NCI-H2107 treated with DMSO at 0.1 percent for 48 hours (cell line): Measurements from ENCODE around the gene GRK6.
A peak's percentile ranks its signal among the peaks of the same experiment; 100 is the strongest.
"Not testable (repeated sequence)": the region's sequence is repeated elsewhere in the genome, so short reads cannot be mapped to it uniquely, and the experiment has no call there.

Experiments
- DNase-seq: peaks from one replicate; lab custom pipeline; 2025; ENCODE audit not compliant: unreplicated experiment; lab: John Stamatoyannopoulos, UW

The GRK6 gene

GRCh38 chr5:177397875-177398390 lies 28.5 kb upstream of the GRK6 start:
- DNase-seq, result no peak

DNA sequence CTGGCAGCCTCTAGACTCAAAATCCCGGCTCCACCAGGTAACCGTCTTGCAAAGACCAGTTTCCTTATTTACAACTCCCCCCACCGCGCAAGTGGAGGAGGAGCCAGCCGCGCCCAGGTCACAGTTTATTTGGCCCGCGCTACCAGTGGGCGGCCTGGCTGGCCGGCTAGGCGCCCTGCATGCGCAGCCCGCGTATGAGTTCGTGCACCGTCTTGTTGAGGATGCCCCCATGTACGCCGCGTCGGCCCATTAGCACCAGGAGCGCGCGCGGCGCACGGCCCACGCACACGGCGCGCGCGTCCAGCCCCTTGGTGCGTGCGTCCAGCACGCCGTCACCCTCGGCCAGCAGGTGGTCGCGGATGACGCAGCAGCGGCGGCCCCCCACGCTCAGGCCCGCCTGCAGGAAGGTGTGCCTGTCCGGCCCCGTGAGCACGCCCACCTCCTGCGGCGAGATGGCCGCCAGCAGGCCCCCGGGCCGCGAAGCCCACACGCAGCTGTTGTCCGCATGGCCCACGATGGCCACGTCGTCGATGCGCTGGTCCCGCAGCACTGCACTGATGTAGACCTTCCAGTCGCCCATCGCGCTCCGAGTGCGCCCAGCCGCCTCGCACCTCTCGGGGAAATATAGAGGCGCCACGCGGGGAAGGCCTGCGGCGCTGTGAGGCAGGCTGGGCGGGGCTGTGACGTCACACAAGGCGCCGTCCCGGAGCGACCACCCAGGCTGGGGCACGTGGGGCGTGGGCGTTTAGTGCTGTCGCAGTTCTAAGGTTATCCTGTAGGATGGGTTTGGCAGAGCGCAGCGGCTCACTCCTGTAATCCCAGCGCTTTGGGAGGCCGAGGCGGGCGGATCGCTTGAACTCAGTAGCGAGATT lies 26.2 kb upstream of the GRK6 start, which contains the start of gene PFN3:
TSS of gene PFN3 (minus strand) at position 665 of the 872 bp plus-strand sequence. CDS start at position 580, 85 bp downstream.
- no peak for DNase-seq

DNA sequence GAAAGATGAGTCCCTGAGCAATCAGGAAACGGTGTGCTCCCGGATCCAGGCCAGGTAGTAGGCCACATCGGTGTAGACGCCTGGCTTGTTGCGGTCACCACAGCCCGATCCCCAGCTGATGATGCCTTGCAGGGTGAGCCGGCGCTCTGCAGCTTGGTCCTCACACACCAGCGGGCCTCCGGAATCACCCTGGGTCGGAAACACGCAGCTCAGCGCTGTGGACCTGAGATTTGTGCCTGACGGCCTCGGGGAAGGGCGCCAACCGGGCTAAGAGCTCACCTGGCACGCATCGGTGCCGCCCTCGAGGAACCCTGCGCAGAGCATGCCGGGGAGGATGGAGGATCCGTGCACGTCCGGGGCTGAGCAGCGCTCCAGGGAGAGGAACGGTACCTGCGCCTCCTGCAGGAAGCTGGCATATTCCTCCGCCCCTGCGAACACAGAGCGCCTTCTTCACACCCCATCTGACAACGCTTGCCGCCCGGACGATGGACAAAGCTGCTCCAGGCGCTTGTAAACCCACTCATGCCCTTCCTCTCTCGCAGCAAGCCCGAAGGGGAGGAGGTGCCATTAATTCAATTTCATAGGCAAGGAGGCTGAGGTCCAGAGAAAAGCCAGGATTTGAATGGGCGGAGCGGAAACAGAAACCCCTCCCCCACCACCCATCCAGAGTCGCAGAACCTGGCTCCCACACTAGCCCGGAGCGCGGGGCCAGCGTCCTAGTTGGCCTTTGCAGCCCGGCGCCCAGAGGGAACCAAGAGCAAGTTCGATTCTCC lies 24.0 kb upstream of the GRK6 start:
- peak; percentile 25 for DNase-seq

DNA sequence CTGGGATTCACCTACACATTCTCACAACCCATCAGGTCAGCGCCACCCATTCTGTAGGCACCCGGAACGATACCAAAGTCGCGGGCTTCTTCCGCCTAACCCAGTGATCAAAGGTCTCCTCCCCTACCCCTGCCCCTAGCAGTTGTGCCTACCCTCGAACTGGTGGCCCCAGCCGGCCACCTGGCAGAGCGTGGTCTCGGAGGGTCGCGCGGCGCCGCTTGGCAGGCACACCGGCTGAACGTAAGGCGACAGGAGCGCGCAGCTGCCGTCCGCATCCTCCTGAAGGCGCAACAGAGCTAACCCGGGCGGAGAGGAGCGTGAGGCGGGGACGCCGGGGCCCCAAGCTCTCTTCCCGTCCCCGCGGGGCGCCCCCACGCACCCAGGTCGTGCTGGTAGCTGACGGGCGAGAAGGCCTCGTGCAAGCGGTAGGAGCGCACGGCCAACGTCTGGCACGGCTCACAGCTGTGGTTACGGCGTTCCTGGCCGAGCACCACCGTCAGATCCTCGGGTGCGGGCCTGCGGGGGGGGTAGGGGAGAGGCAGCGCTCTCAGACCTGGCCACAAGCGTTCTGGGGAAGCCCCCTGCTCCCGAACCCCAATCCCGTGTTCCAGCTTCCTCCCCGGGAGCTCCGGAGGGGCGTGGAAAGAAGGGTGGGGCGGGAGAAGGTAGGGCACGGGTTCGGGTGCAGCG lies 23.2 kb upstream of the GRK6 start:
- DNase-seq, result no peak

DNA sequence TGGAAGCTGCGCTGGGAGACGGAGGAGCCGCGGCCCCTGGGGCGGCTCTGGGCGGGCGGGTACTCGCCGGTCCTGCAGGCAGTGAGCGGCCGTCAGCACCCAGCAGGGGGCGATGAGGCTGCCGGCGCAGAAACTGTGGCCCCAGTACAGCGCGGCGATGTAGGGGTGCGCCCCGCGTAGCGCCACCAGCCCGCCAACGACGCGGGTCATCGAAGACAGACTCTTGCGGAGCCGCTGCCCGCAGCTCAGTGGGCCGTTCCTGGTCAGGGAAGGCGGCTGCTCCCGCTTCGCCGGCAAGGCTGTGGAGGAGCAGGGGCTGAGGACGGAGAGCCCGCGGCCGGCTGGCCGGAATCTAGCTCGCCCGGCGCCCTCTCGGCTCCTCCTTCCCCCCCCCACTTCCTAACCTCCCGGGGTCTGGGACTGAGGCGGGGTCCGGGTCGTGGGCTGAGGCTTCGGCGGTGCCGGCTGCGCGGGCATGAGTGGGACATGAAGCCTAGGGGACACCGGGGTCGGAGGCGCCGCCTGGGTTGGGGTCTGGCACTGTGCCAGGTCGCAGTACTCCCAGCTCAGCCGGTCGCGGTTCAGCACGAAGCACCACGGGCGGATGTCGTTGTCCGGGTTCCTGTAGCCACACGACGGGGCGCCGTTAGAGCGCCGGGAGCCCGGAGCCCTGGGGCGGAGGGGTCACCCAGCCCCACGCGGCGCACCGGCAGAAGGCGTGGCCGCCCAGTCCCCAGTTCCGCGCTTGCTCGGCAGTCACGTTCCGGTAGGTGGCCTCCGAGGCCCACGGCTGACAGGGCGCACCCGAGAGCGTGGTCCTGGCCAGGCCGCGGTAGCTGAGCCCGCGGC lies 22.5 kb upstream of the GRK6 start:
- no peak for DNase-seq

GRCh38 chr5:177404641-177405179 lies 21.8 kb upstream of the GRK6 start:
- DNase-seq, result no peak

- DNase-seq, result no peak
Measured at GRCh38 chr5:177405312-177405711, 21.2 kb upstream of the GRK6 start.

DNA sequence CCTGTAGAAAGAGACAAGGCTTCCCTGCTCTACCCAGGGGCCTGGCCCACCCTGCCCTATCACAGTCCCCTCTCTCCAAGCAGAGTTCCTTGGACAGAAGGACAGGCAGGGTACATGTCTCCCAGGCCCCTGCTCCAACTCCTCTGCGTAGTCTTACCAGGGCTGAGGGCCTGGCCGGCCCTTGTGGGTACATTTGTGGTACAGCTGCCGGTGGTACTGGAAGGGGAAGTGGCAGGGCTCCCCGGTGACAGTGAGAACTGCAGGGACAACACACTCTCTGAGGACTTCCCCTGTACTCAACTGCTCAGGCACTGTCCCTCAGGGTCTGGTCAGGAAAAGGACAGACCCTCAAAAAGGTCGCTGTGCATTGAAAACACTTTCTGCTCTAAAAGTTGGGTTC lies 20.7 kb upstream of the GRK6 start:
- no peak for DNase-seq

GRCh38 chr5:177409043-177409801 lies 17.3 kb upstream of the GRK6 start, which contains the start of gene F12:
Gene F12, minus strand, starts transcription at chr5:177409564. Its CDS starts 37 bp downstream, at chr5:177409527.
- no peak for DNase-seq

GRCh38 chr5:177410575-177410974 lies 15.9 kb upstream of the GRK6 start:
- DNase-seq, result no peak

- no peak for DNase-seq
Measured at GRCh38 chr5:177412603-177413233, 13.8 kb upstream of the GRK6 start.

DNA sequence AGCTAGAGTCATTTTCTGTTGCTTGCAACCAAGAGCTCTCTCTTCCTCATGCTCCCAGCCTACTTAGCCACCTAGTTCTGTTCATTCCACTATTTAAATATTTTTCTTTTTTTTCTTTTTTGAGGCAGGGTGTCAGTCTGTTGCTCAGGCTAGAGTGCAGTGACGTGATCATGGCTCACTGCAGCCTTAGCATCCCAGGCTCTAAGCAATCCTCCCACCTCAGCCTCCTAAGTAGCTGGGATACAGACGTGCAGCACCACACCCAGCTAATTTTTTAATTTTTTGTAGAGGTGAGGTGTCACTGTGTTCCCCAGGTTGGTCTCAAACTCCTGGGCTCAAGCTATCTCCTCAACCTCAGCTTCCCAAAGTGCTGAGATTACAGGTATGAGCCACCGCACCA lies 12.0 kb upstream of the GRK6 start:
- DNase-seq, result no peak

GRCh38 chr5:177417081-177417480 lies 9.4 kb upstream of the GRK6 start:
- DNase-seq, result not testable (repeated sequence)

DNA sequence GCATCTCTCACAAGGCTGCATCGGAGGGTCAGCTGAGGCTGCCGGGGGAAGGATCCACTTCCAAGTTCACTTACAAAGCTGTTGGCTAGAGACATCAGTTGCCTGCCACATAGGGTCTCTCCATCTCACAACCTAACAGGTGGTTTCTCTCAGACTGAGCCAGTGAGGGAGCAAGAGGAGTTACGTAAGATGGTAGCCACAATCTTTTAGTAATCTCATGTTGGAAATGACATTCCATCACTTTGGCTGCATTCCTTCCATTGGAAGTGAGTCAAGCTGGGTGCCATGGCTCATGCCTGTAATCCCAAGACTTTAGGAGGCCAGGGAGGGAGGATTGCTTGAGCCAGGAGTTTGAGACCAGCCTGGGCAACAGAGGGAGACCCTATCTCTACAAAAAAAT lies 7.4 kb upstream of the GRK6 start:
- no peak for DNase-seq

GRCh38 chr5:177420472-177420871 lies 6.0 kb upstream of the GRK6 start:
- DNase-seq, result not testable (repeated sequence)

DNA sequence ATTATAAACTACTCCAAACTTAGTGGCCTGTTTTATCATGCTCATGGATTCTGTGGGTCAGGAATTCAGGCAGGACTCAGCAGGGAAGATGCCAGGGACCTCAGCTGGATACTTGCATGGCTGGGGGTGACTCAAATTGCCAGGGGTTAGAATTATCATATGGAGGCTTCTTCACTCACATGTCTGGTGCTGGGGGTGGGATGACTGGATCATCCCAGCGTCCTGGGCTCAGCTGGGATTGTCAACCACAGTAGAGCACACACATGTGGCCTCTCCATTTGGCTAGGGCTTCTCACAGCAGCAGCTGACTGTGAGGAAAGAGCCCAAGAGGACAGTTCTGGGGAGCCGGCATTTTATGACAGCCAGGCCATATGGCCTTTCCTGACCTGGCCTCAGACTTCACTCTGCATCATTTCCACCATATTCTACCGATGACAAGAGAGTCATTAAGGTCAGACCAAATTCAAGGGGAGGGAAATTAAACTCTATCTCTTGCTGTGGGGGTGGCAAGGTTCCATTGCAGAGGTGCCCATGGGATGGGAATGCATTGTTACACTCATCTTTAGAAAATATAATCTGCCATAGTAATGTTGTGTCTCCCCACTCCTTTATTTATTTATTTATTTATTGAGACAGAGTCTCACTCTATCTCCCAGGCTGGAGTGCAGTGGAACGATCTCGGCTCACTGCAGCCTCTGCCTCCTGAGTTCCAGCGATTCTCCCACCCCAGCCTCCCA lies 5.2 kb upstream of the GRK6 start:
- no peak for DNase-seq

GRCh38 chr5:177423671-177424070 lies 2.8 kb upstream of the GRK6 start:
- DNase-seq, result no peak

DNA sequence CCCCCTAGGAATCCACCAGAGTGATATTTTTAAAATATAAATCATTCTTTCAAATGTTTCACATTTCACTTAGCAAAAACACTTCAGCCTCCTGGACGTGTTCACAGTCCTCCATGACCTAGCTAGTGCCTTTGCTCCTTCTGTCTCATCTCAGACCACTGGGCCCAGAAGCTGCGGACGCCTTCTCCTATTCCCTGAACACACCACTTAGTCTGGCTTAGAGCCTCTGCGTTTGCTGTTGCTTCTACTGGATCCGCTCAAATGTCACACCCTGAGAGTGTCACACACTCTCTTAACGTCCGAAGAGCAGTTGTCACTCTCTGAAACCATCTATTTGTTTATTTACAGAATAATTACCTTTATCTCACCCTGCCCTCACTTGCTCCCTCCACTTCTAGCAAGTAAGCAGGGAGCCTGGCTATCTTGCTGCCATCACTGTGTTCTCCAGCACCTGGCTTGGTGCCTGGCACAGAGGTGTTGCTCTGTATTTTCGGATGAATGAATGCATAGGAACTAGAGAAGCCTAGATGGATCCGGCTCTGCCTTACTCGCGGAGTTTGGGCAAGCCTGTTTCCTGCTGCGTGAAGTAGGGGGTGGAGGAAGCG lies 1.2 kb upstream of the GRK6 start:
- no peak for DNase-seq
